Measurements from ENCODE around the gene MAN1B1. TPM values are rescaled to one million over a fixed set of nuclear protein-coding genes. Genes with fewer than 3 reads are reported as not detected.

The MAN1B1 gene
- total and polyA plus RNA-seq, 2 of the 8 experiments (the other 6 are each of a cell fraction or from before 2014, with no cell fraction given): 33.7 to 36.3 TPM

GRCh38 chr9:137080260-137081122 lies 6.3 kb upstream of the MAN1B1 start:
- no peak overlapping the region for H3K4ac ChIP-seq (replicated peaks; ENCODE audit: insufficient read length, low read depth, low read length)
- no peak overlapping the region for H3K18ac ChIP-seq (ENCODE audit: extremely low read depth, low read length)
- H2AK5ac ChIP-seq (ENCODE audit: low read depth, low read length): no peak overlapping the region
- H3K4me1 ChIP-seq (replicated peaks in 1 of 4; ENCODE audit: control insufficient read depth in 3 of 4, insufficient read depth in 4 of 4, low read length in 3 of 4): peaks cover 0 to 13% (median 8%) of the 10 kb centered on the region in 4 experiments; a peak in 6 of 7 replicates
- H3K9ac ChIP-seq (replicated peaks in 1 of 4; ENCODE audit: extremely low read depth in 1 of 4, low read depth in 3 of 4, low read length in 3 of 4): no peak overlapping the region
- ChIA-PET CTCF (ENCODE audit: partially characterized antibody) (interaction anchor here (1.8 to 2.1 kb wide), 3 partner anchors 10 to 16 kb away, joined by 8 to 11 read pairs (median 10); partner anchors contain the start of gene SAPCD2), POLR2A (ENCODE audit: partially characterized antibody) (interaction anchor here (1.1 kb wide), 1 partner anchor 14 kb away, joined by 3 read pairs; no protein-coding TSS in a partner anchor)
- H3K27me3 ChIP-seq (replicated peaks in 1 of 4; ENCODE audit: control insufficient read depth in 3 of 4, extremely low read depth in 1 of 4, insufficient read depth in 3 of 4, low read length in 3 of 4): peaks cover 20 to 53% (median 35%) of the 10 kb centered on the region in 4 experiments
- no peak for DNase-seq (ENCODE audit: low read depth in 1 of 2, low spot score in 2 of 2)
- no peak overlapping the region for H2AFZ ChIP-seq (ENCODE audit: low read length)
- no peak overlapping the region for H4K5ac ChIP-seq (ENCODE audit: insufficient read length, low read depth, low read length)
- peaks cover 13% of the 10 kb centered on the region; the same call in 1 of the 2 replicates for H3K23me2 ChIP-seq (ENCODE audit: low read depth, low read length)
- no peak overlapping the region for H2BK15ac ChIP-seq (ENCODE audit: low read length)
- no peak overlapping the region for H3K14ac ChIP-seq (ENCODE audit: insufficient read length)
- no peaks in the 10 kb centered on the region; a peak in 1 of 8 replicates for H3K36me3 ChIP-seq (ENCODE audit: control insufficient read depth in 2 of 4, insufficient read depth in 4 of 4, low read length in 3 of 4)
- no peak overlapping the region for H2BK12ac ChIP-seq (ENCODE audit: low read depth, low read length)
- WGBS, 2 experiments (ENCODE audit: extremely low coverage in 1 of 2, insufficient coverage in 1 of 2, insufficient read length in 1 of 2, insufficient replicate concordance in 2 of 2, low coverage in 1 of 2, low lambda C conversion rate in 2 of 2, missing lambda C conversion rate in 1 of 2): 81% methylated on average over 21 of the region's 24 CpGs; no CpG with 5 or more reads in 1 of the 2 experiments
- FAIRE-seq: no peak
- H3K9me3 ChIP-seq (ENCODE audit: insufficient read depth in 2 of 2, low read depth in 1 of 2, low read length in 1 of 2): no peaks in the 10 kb centered on the region
- H3K4me3 ChIP-seq (ENCODE audit: extremely low read depth in 1 of 4, insufficient read depth in 2 of 4, low read depth in 3 of 4, low read length in 4 of 4): no peak overlapping the region
- H2BK20ac ChIP-seq (ENCODE audit: low read length): no peak overlapping the region
- no peak overlapping the region for H4K91ac ChIP-seq (replicated peaks; ENCODE audit: insufficient read length, low read length)
- H2BK5ac ChIP-seq (ENCODE audit: low read depth, low read length): no peak overlapping the region
- no peaks in the 10 kb centered on the region for H3K79me1 ChIP-seq (ENCODE audit: low read depth, low read length)
- no peak overlapping the region for H3K27ac ChIP-seq (ENCODE audit: low read depth, low read length)
- H3K56ac ChIP-seq (replicated peaks; ENCODE audit: insufficient read length, low read depth, low read length): no peak overlapping the region
- no peak overlapping the region for H2BK120ac ChIP-seq (replicated peaks; ENCODE audit: low read depth, low read length)
- no peaks in the 10 kb centered on the region for H3K79me2 ChIP-seq (ENCODE audit: control insufficient read depth in 1 of 2, insufficient read depth in 2 of 2, low read length in 2 of 2)
- H4K8ac ChIP-seq (ENCODE audit: extremely low read depth, insufficient read depth, low read length): peak overlapping the region; percentile 59; the same call in 1 of the 2 replicates
- H3K23ac ChIP-seq (ENCODE audit: insufficient read length): no peak overlapping the region
- peaks cover 0 to 7% of the 10 kb centered on the region in 2 experiments for H4K20me1 ChIP-seq (replicated peaks in 1 of 2; ENCODE audit: control insufficient read depth in 1 of 2, insufficient read depth in 2 of 2, low read length in 2 of 2)
- no peak overlapping the region for H3K4me2 ChIP-seq (ENCODE audit: insufficient read depth in 1 of 2, low read depth in 2 of 2, low read length in 2 of 2)
- TF ChIP-seq TBP (IDR thresholded peaks at IDR 0.05; ENCODE audit: low read depth, low read length): no peak
- no peak for TF ChIP-seq CBX5 (IDR thresholded peaks at IDR 0.05; ENCODE audit: low read depth, low read length)
- TF ChIP-seq NANOG (IDR thresholded peaks at IDR 0.05; ENCODE audit: insufficient read depth, low read depth, low read length, poor library complexity, severe bottlenecking): no peak
- no peak for TF ChIP-seq USF2 (IDR thresholded peaks at IDR 0.05; ENCODE audit: low read length)
- TF ChIP-seq HDAC2 (IDR thresholded peaks at IDR 0.05; ENCODE audit: borderline replicate concordance in 1 of 2, low read depth in 2 of 2, low read length in 2 of 2): no peak
- no peak for TF ChIP-seq FOSL1 (IDR thresholded peaks at IDR 0.05; ENCODE audit: insufficient read depth, low read depth, low read length)
- TF ChIP-seq BACH1 (IDR thresholded peaks at IDR 0.05; ENCODE audit: low read length): no peak
- no peak for TF ChIP-seq ATF3 (IDR thresholded peaks at IDR 0.05; ENCODE audit: insufficient read depth, low read depth, low read length)
- no peak for TF ChIP-seq JUND (IDR thresholded peaks at IDR 0.05; ENCODE audit: low read length)
